Astrocyte of the spinal cord (primary cell): ENCODE results near the gene ARID3A.

Experiments
- DNase-seq: peaks from one replicate; pipeline ENCODE4 v3.0.0; 2011; ENCODE audit warnings: low read depth, low spot score
- H3K4me3 ChIP-seq: 2 replicates; pipeline ENCODE4 v1.5.1; 2011; ENCODE audit warnings: low read depth, mild to moderate bottlenecking, low read length, moderate library complexity
- in situ Hi-C: cut with HindIII; loops from 2 replicates; pipeline ENCODE4 v1.10.0; 2017; ENCODE audit warnings: low sequenced_read_pairs
- TF ChIP-seq, protein P1 (sequence below): IDR thresholded peaks from 2 replicates; pipeline ENCODE4 v1.5.1; 2012; ENCODE audit warnings: low read depth, mild to moderate bottlenecking, low read length, inconsistent platforms

Gene ARID3A

DNA sequence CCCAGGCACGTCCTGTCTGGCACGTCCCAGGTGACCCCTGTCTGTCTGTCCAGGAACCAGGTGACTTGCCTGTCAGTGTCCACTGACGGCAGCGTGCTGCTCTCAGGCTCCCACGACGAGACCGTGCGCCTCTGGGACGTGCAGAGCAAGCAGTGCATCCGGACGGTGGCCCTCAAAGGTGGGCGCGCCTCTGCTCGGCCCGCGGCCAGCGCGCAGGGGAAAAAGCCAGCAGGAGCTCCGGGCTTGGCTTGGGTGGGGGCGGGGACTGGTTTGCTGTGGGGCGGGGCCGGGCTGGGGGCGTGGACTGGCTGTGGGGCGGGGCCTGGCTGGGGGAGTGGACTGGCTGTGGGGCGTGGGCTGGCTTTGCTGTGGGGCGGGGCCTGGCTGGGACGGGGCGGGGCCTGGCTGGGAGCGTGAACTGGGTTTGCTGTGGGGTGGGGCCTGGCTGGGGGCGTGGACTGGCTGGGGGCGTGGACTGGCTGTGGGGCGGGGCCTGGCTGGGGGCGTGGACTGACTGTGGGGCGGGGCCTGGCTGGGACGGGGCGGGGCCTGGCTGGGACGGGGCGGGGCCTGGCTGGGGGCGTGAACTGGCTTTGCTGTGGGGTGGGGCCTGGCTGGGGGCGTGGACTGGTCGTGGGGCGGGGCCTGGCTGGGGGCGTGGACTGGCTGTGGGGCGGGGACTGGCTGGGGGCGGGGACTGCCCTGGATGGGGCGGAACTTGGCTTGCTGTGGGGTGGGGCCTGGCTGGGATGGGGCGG, 65.5 kb downstream of the ARID3A start:
- in situ Hi-C loops, result no loop called here
- H3K4me3 ChIP-seq, result no peak overlapping the region
- TF ChIP-seq, protein P1, sequence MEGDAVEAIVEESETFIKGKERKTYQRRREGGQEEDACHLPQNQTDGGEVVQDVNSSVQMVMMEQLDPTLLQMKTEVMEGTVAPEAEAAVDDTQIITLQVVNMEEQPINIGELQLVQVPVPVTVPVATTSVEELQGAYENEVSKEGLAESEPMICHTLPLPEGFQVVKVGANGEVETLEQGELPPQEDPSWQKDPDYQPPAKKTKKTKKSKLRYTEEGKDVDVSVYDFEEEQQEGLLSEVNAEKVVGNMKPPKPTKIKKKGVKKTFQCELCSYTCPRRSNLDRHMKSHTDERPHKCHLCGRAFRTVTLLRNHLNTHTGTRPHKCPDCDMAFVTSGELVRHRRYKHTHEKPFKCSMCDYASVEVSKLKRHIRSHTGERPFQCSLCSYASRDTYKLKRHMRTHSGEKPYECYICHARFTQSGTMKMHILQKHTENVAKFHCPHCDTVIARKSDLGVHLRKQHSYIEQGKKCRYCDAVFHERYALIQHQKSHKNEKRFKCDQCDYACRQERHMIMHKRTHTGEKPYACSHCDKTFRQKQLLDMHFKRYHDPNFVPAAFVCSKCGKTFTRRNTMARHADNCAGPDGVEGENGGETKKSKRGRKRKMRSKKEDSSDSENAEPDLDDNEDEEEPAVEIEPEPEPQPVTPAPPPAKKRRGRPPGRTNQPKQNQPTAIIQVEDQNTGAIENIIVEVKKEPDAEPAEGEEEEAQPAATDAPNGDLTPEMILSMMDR, result no peak

DNA sequence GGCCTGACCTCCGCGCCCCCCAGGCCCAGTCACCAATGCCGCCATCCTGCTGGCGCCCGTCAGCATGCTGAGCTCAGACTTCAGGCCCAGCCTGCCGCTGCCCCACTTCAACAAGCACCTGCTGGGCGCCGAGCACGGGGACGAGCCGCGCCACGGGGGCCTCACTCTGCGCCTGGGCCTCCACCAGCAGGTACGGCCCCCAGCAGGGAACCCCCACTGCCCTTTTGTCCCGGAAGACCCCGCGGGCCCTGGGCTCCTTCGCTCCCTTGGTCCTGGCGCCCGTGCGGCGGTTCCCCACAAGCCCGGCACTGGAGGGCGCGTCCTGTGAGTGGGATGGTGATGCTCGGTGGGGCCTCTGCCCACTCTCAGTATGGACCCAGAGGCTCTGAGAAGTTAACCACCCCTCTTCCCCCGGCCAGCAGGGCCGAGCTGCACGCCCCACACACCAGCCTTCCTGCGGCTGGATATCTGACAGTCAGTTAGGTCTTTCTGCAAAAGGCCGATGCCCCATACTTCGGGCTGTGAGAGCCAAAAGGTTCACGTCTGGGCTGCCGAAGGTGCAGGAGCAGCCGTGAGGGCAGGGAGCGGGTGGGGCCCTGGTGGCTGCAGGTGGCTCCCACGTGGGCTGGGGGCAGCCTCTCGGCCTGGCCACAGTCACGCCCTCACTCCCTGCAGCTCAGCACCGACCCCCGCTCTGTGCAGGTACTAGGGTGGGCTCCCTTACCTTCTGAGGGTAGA, 66.3 kb downstream of the ARID3A start:
- TF ChIP-seq, protein P1, result no peak
- in situ Hi-C loops, result no loop called here
- no peak overlapping the region for H3K4me3 ChIP-seq
- DNase-seq, result no peak

More for the DNA sequence above, 65.5 kb downstream of the ARID3A start:
- peak; percentile 42 for DNase-seq

DNA sequence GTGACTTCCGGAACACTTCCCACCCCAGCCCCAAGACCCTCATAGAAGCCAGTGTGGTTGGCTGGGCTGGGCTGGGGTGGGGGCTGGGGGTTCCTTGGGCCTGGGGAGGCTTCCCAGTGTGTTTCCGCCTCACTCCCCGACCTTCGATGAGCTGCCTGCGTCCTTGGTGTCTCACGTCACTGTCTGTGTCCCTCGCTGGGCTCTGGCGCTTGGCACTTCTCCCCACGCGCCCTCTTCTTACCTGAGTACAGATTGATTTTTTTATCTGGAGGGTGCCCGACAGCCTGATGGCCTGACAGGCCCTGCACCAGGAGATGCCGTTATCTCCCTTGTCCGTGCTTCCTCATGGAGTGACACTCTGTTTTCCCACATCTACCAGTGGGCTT, 66.8 kb downstream of the ARID3A start:
- TF ChIP-seq, protein P1, result no peak
- in situ Hi-C loops, result no loop called here
- no peak for DNase-seq
- no peak overlapping the region for H3K4me3 ChIP-seq

DNA sequence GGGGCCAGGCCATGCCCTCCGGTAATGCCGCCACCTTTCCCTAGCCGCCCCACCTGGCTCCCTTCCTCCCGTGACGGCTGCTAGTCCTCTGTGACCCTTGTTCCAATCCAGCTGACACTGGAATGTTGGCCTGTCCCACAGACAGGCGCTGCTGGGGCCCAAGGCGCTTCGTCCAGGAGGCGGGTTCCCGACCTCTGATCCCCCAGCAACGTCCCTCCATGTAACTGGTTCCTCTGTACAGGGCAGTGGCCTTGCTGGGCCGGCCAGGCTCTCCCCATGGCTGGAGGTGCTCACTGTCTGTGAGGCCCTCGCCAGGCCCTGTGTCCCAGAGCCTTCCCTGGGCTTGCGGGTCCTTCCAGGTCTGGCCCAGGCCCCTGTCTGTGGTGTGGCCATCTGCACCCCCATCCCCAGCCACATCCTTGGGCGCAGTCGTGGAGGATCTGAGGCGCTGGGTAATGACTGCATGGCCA, 67.6 kb downstream of the ARID3A start:
- TF ChIP-seq, protein P1, result no peak
- in situ Hi-C loops, result no loop called here
- no peak for DNase-seq
- no peak overlapping the region for H3K4me3 ChIP-seq

DNA sequence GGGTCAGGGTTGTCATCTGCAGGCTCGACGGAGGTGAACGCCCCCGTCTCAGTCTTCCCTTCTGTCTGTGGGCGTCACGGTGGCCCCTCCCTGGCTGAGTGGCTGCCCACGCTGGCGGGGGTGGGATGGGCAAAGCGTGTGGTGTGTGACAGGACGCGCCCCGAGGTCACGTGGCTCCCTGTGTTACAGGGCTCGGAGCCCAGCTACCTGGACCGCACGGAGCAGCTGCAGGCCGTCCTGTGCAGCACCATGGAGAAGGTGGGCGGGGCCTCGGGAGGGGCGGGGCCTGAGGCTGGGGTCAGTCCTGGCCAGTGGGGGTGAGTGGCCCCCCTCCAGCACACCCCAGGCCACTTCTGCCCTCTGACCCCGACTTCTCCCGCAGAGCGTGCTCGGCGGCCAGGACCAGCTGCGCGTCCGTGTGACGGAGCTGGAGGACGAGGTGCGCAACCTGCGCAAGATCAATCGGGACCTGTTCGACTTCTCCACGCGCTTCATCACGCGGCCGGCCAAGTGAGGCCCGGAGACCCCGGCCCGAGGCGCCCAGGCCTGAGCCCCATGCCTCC, 68.1 kb downstream of the ARID3A start:
- no peak overlapping the region for H3K4me3 ChIP-seq
- DNase-seq, result no peak
- in situ Hi-C loops, result no loop called here
- TF ChIP-seq, protein P1, result no peak

DNA sequence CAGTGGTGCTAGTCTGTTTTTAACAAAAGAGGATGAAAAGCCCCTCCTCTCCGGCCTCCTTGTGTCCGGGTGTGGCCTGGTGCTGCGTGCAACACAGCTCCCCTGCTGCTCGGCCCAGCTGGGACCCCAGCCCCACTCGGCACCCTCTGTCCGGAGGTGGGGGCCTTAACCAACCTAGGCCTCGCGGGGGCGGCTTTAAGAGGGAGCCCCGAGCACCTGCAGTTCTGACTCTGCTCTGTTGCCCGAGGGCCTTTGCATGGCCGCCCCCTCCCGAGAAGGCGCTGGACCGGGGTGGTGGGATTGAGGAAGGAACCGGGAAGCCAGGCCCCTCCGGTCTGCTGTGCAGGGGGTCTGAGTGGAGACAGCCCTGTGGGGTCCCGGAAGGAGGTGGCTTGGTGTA, 68.7 kb downstream of the ARID3A start:
- in situ Hi-C loops, result no loop called here
- H3K4me3 ChIP-seq, result no peak overlapping the region

More for the DNA sequence above, 68.7 kb downstream of the ARID3A start:
- no peak for DNase-seq
- TF ChIP-seq, protein P1, result no peak
